Astrocyte (in vitro differentiated cells and primary cell): Measurements from ENCODE around the gene GJB5. TPM values are rescaled to one million over a fixed set of nuclear protein-coding genes. Genes with fewer than 3 reads are reported as not detected.

Source experiments
- DNase-seq: peaks from one replicate; pipeline ENCODE4 v3.0.0-alpha.2; 2010; ENCODE audit warnings: low read depth
- FAIRE-seq: peaks from 2 replicates; lab custom pipeline; 2011; peaks lifted over from hg19 to GRCh38; lab: Jason Lieb, UNC
- H2AFZ ChIP-seq: 2 replicates; pipeline ENCODE4 v1.6.0; 2012; ENCODE audit warnings: low read depth, low read length, inconsistent platforms
- H3K27ac ChIP-seq: 2 replicates; pipeline ENCODE4 v1.5.1; 2011; ENCODE audit warnings: low read depth, low read length, inconsistent platforms
- H3K27me3 ChIP-seq: 2 replicates; pipeline ENCODE4 v1.6.0; 2011; ENCODE audit warnings: low read length, inconsistent platforms; ENCODE audit not compliant: insufficient read depth
- H3K36me3 ChIP-seq: 2 replicates; pipeline ENCODE4 v1.5.1; 2011; ENCODE audit warnings: low read length, inconsistent platforms; ENCODE audit not compliant: insufficient read depth
- H3K4me1 ChIP-seq: 2 replicates; pipeline ENCODE4 v1.5.1; 2011; ENCODE audit warnings: low read length, inconsistent platforms; ENCODE audit not compliant: insufficient read depth
- H3K4me2 ChIP-seq: 2 replicates; pipeline ENCODE4 v1.6.0; 2012; ENCODE audit warnings: low read length, inconsistent platforms
- H3K4me3 ChIP-seq: 2 replicates; pipeline ENCODE4 v1.5.1; 2011; ENCODE audit warnings: low read depth, mild to moderate bottlenecking, low read length, inconsistent platforms; ENCODE audit not compliant: insufficient read depth
- H3K79me2 ChIP-seq: 2 replicates; pipeline ENCODE4 v1.6.0; 2012; ENCODE audit warnings: mild to moderate bottlenecking, low read length, inconsistent platforms; ENCODE audit not compliant: insufficient read depth
- H3K9ac ChIP-seq: 2 replicates; pipeline ENCODE4 v1.6.0; 2012; ENCODE audit warnings: mild to moderate bottlenecking, low read length, inconsistent platforms
- H3K9me3 ChIP-seq: 2 replicates; pipeline ENCODE4 v1.5.1; 2012; ENCODE audit warnings: low read depth, mild to moderate bottlenecking, low read length, inconsistent platforms; ENCODE audit not compliant: insufficient read depth
- H4K20me1 ChIP-seq: 2 replicates; pipeline ENCODE4 v1.6.0; 2012; ENCODE audit warnings: low read length, inconsistent platforms; ENCODE audit not compliant: insufficient read depth
- H3K27ac Mint-ChIP-seq: one replicate; pipeline ENCODE4 v1.8.0; 2021; ENCODE audit warnings: mild to moderate bottlenecking, mixed read lengths; ENCODE audit not compliant: unreplicated experiment
- H3K27me3 Mint-ChIP-seq: one replicate; pipeline ENCODE4 v1.8.0; 2021; ENCODE audit warnings: low read depth, mixed read lengths; ENCODE audit not compliant: unreplicated experiment
- H3K36me3 Mint-ChIP-seq: one replicate; pipeline ENCODE4 v1.8.0; 2021; ENCODE audit warnings: low read depth, mixed read lengths; ENCODE audit not compliant: unreplicated experiment
- H3K4me1 Mint-ChIP-seq: one replicate; pipeline ENCODE4 v1.8.0; 2021; ENCODE audit warnings: low read depth, mixed read lengths; ENCODE audit not compliant: unreplicated experiment
- H3K4me3 Mint-ChIP-seq: one replicate; pipeline ENCODE4 v1.8.0; 2021; ENCODE audit warnings: mild to moderate bottlenecking, moderate library complexity, mixed read lengths; ENCODE audit not compliant: unreplicated experiment
- H3K9me3 Mint-ChIP-seq: one replicate; pipeline ENCODE4 v1.8.0; 2021; ENCODE audit warnings: mild to moderate bottlenecking, mixed read lengths; ENCODE audit not compliant: unreplicated experiment
- CTCF ChIP-seq: IDR thresholded peaks from 2 replicates; pipeline ENCODE4 v1.5.1; 2011; ENCODE audit warnings: low read depth, mild to moderate bottlenecking, inconsistent platforms, low read length, moderate library complexity; ENCODE audit not compliant: insufficient read depth
- EZH2 ChIP-seq: IDR thresholded peaks from 2 replicates; pipeline ENCODE4 v1.6.1; 2012; ENCODE audit warnings: mild to moderate bottlenecking, low read length, inconsistent platforms; ENCODE audit not compliant: insufficient read depth
- total RNA-seq: library from RNA; stranded (reverse); gene quantifications from 2 replicates; pipeline ENCODE4 v1.2.1, GENCODE V29; 2021

The GJB5 gene
- total RNA-seq, 1 donor from 2014 or later, result not detected

- Histone ChIP-seq H3K4me3 (no peak overlapping the region), H2AFZ (no peak overlapping the region), H3K4me1 (no peaks in the 10 kb centered on the region), H3K9ac (no peak overlapping the region), H3K4me2 (no peak overlapping the region), H3K27me3 (peaks cover 6% of the 10 kb centered on the region), H3K27ac (no peak overlapping the region), H3K36me3 (no peaks in the 10 kb centered on the region), H3K9me3 (no peaks in the 10 kb centered on the region), H3K79me2 (no peaks in the 10 kb centered on the region), H4K20me1 (peaks cover 3% of the 10 kb centered on the region)
- Mint-ChIP-seq H3K9me3 (no peaks in the 10 kb centered on the region), H3K36me3 (no peaks in the 10 kb centered on the region), H3K4me1 (no peaks in the 10 kb centered on the region), H3K27me3 (peaks cover 59% of the 10 kb centered on the region), H3K4me3 (no peak overlapping the region), H3K27ac (no peak overlapping the region)
- TF ChIP-seq CTCF (no peak), EZH2 (no peak)
- no peak for FAIRE-seq
- no peak for DNase-seq
Measured at GRCh38 chr1:34743775-34744174, 11.1 kb upstream of the GJB5 start.

DNA sequence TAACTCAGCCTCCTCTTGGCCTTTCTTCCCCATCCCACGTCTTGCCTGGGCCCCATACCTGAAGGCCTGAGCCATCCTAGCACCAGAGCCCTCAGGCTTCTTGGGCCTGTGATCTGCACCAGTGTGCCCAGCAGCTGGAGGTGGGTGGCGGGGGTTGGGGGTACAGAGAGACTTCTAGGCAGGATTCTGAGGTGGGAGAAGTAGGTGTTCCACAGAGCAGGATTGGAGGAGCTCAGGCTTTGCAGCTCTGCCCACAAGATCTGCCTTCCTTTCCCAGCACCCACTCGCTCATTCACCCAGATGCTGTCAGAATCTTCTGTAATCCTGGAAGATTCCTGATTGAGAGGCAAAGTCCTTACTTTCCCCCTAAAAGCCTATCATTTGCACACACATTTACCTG lies 10.0 kb upstream of the GJB5 start:
- peaks cover 5% of the 10 kb centered on the region for H3K9me3 Mint-ChIP-seq
- DNase-seq (no peak), FAIRE-seq (no peak)
- H3K9ac ChIP-seq, result no peak overlapping the region
- H3K4me3 ChIP-seq, result no peak overlapping the region
- H3K36me3 Mint-ChIP-seq, result no peaks in the 10 kb centered on the region
- no peak overlapping the region for H3K4me3 Mint-ChIP-seq
- H3K4me1 ChIP-seq, result no peaks in the 10 kb centered on the region
- TF ChIP-seq CTCF, result no peak
- TF ChIP-seq EZH2, result no peak
- H3K9me3 ChIP-seq, result no peaks in the 10 kb centered on the region
- H3K27me3 Mint-ChIP-seq, result peaks cover 64% of the 10 kb centered on the region
- no peaks in the 10 kb centered on the region for H3K79me2 ChIP-seq
- H2AFZ ChIP-seq, result no peak overlapping the region
- no peak overlapping the region for H3K27ac ChIP-seq
- no peak overlapping the region for H3K4me2 ChIP-seq
- no peak overlapping the region for H3K27ac Mint-ChIP-seq
- peaks cover 3% of the 10 kb centered on the region for H3K27me3 ChIP-seq
- H3K4me1 Mint-ChIP-seq, result no peaks in the 10 kb centered on the region
- H4K20me1 ChIP-seq, result peaks cover 3% of the 10 kb centered on the region
- H3K36me3 ChIP-seq, result no peaks in the 10 kb centered on the region

DNA sequence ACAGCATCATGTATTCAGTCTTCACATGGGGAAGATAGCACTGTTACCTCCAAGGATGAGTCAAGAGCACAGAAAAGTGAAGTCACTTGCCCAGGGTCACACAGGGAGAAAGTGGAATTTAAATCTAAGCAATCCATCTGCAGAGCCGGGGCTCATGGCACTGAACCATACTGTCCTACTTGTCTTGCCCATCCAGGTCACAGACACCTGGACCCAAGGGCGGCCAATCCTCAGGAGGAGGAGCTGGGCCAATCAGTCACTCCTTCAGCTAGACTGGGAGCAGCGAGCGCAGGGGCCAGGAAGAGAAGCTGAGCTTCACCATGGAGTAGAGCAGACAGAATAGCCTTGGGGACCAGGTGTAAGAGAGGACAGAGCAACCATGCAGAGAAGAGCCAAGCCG lies 9.2 kb upstream of the GJB5 start:
- no peaks in the 10 kb centered on the region for H3K36me3 ChIP-seq
- H3K9ac ChIP-seq, result no peak overlapping the region
- H3K4me3 Mint-ChIP-seq, result no peak overlapping the region
- H3K36me3 Mint-ChIP-seq, result no peaks in the 10 kb centered on the region
- no peaks in the 10 kb centered on the region for H3K4me1 ChIP-seq
- no peaks in the 10 kb centered on the region for H3K9me3 ChIP-seq
- peaks cover 3% of the 10 kb centered on the region for H4K20me1 ChIP-seq
- DNase-seq (no peak), FAIRE-seq (no peak)
- no peak overlapping the region for H3K4me2 ChIP-seq
- no peak overlapping the region for H3K4me3 ChIP-seq
- peaks cover 2% of the 10 kb centered on the region for H3K27me3 ChIP-seq
- no peak overlapping the region for H3K27ac ChIP-seq
- peaks cover 5% of the 10 kb centered on the region for H3K9me3 Mint-ChIP-seq
- peaks cover 57% of the 10 kb centered on the region for H3K27me3 Mint-ChIP-seq
- H2AFZ ChIP-seq, result no peak overlapping the region
- H3K4me1 Mint-ChIP-seq, result peaks cover 2% of the 10 kb centered on the region
- TF ChIP-seq CTCF, result no peak
- TF ChIP-seq EZH2, result no peak
- H3K79me2 ChIP-seq, result no peaks in the 10 kb centered on the region
- H3K27ac Mint-ChIP-seq, result no peak overlapping the region
